ENCODE results near the gene ERI3. TPM values are rescaled to one million over a fixed set of nuclear protein-coding genes. Genes with fewer than 3 reads are reported as not detected.
"Not testable (repeated sequence)": the region's sequence is repeated elsewhere in the genome, so short reads cannot be mapped to it uniquely, and the experiment has no call there.

The ERI3 gene
- total RNA-seq, 1 donor from 2014 or later: 31.0 TPM

- DNase-seq (ENCODE audit: low spot score): peak; percentile 92
- no peaks in the 10 kb centered on the region for H3K9me3 Mint-ChIP-seq
- peaks cover 2% of the 10 kb centered on the region for H3K27me3 Mint-ChIP-seq (ENCODE audit: insufficient read depth, low read depth)
- H3K9ac ChIP-seq: peak within 1 kb of the TSS; percentile 51
- H3K36me3 ChIP-seq: no peaks in the 10 kb centered on the region
- H3K36me3 Mint-ChIP-seq: peaks cover 5% of the 10 kb centered on the region
- peaks cover 7% of the 10 kb centered on the region for H4K20me1 ChIP-seq (ENCODE audit: low read depth)
- H2AFZ ChIP-seq (replicated peaks): peak within 1 kb of the TSS; percentile 93
- peak within 1 kb of the TSS; percentile 81 for H3K4me3 ChIP-seq
- H3K4me2 ChIP-seq: peak within 1 kb of the TSS; percentile 91
- peaks cover 5% of the 10 kb centered on the region for H3K79me2 ChIP-seq (ENCODE audit: low read depth)
- H3K27me3 ChIP-seq: no peaks in the 10 kb centered on the region
- H3K27ac Mint-ChIP-seq: peak within 1 kb of the TSS; percentile 94
- H3F3A ChIP-seq (ENCODE audit: low read depth): peaks cover 14% of the 10 kb centered on the region
- no peaks in the 10 kb centered on the region for H3K9me3 ChIP-seq (ENCODE audit: low read depth)
- peaks cover 5% of the 10 kb centered on the region for H3K4me1 ChIP-seq
- H3K27ac ChIP-seq: no peak within 1 kb of the TSS
- peaks cover 11% of the 10 kb centered on the region for H3K4me1 Mint-ChIP-seq
- peak; percentile 58 for TF ChIP-seq EZH2 (IDR thresholded peaks at IDR 0.05)
- TF ChIP-seq EZH2phosphoT487 (IDR thresholded peaks at IDR 0.05): no peak
- H3K4me3 Mint-ChIP-seq: peak within 1 kb of the TSS; percentile 88
Measured at GRCh38 chr1:44213222-44214112, 141.6 kb downstream of the ERI3 start, which contains the start of gene DMAP1. Gene DMAP1, plus strand, starts transcription at chr1:44213471. Its CDS starts 283 bp downstream, at chr1:44213754.

- Mint-ChIP-seq H3K4me1 (peaks cover 11% of the 10 kb centered on the region), H3K27me3 (ENCODE audit: insufficient read depth, low read depth) (peaks cover 2% of the 10 kb centered on the region), H3K9me3 (no peaks in the 10 kb centered on the region), H3K4me3 (peak overlapping the region; percentile 88), H3K27ac (peak overlapping the region; percentile 94), H3K36me3 (peaks cover 4% of the 10 kb centered on the region)
- H3K4me1 ChIP-seq: peaks cover 5% of the 10 kb centered on the region
- no peaks in the 10 kb centered on the region for H3K36me3 ChIP-seq
- no peak overlapping the region for H3K27ac ChIP-seq
- H4K20me1 ChIP-seq (ENCODE audit: low read depth): peaks cover 7% of the 10 kb centered on the region
- peak overlapping the region; percentile 81 for H3K4me3 ChIP-seq
- no peaks in the 10 kb centered on the region for H3K9me3 ChIP-seq (ENCODE audit: low read depth)
- H3K27me3 ChIP-seq: no peaks in the 10 kb centered on the region
- H3F3A ChIP-seq (ENCODE audit: low read depth): peaks cover 9% of the 10 kb centered on the region
- TF ChIP-seq EZH2 (IDR thresholded peaks at IDR 0.05): no peak
- TF ChIP-seq CTCF (IDR thresholded peaks at IDR 0.05): no peak
- no peak for TF ChIP-seq EZH2phosphoT487 (IDR thresholded peaks at IDR 0.05)
- peaks cover 5% of the 10 kb centered on the region for H3K79me2 ChIP-seq (ENCODE audit: low read depth)
- H3K9ac ChIP-seq: no peak overlapping the region
- H3K4me2 ChIP-seq: peak overlapping the region; percentile 91
- H2AFZ ChIP-seq (replicated peaks): peak overlapping the region; percentile 93
- no peak for DNase-seq (ENCODE audit: low spot score)
Measured at GRCh38 chr1:44212355-44213221, 142.5 kb downstream of the ERI3 start.

- Histone ChIP-seq H3F3A (ENCODE audit: low read depth) (no peaks in the 10 kb centered on the region), H3K79me2 (ENCODE audit: low read depth) (peaks cover 5% of the 10 kb centered on the region), H3K4me3 (no peak overlapping the region), H3K9ac (no peak overlapping the region), H2AFZ (replicated peaks) (no peak overlapping the region), H3K27ac (no peak overlapping the region), H3K4me1 (peaks cover 5% of the 10 kb centered on the region), H3K36me3 (no peaks in the 10 kb centered on the region), H4K20me1 (ENCODE audit: low read depth) (peaks cover 7% of the 10 kb centered on the region), H3K27me3 (no peaks in the 10 kb centered on the region), H3K9me3 (ENCODE audit: low read depth) (no peaks in the 10 kb centered on the region), H3K4me2 (no peak overlapping the region)
- H3K36me3 Mint-ChIP-seq: peaks cover 4% of the 10 kb centered on the region
- TF ChIP-seq EZH2 (IDR thresholded peaks at IDR 0.05): no peak
- peaks cover 2% of the 10 kb centered on the region for H3K27me3 Mint-ChIP-seq (ENCODE audit: insufficient read depth, low read depth)
- H3K4me3 Mint-ChIP-seq: no peak overlapping the region
- peaks cover 11% of the 10 kb centered on the region for H3K4me1 Mint-ChIP-seq
- no peak for DNase-seq (ENCODE audit: low spot score)
- H3K9me3 Mint-ChIP-seq: no peaks in the 10 kb centered on the region
- H3K27ac Mint-ChIP-seq: no peak overlapping the region
Measured at GRCh38 chr1:44210595-44210994, 144.5 kb downstream of the ERI3 start.

GRCh38 chr1:44208226-44208625, 146.8 kb downstream of the ERI3 start:
- Histone ChIP-seq H2AFZ (replicated peaks) (no peak overlapping the region), H3K79me2 (ENCODE audit: low read depth) (no peaks in the 10 kb centered on the region), H3F3A (ENCODE audit: low read depth) (no peaks in the 10 kb centered on the region), H3K9me3 (ENCODE audit: low read depth) (no peaks in the 10 kb centered on the region), H3K4me1 (peaks cover 5% of the 10 kb centered on the region), H3K4me2 (no peak overlapping the region), H4K20me1 (ENCODE audit: low read depth) (no peaks in the 10 kb centered on the region), H3K27me3 (no peaks in the 10 kb centered on the region), H3K9ac (no peak overlapping the region), H3K4me3 (no peak overlapping the region), H3K27ac (no peak overlapping the region), H3K36me3 (no peaks in the 10 kb centered on the region)
- no peak for TF ChIP-seq CTCF (IDR thresholded peaks at IDR 0.05)
- TF ChIP-seq EZH2phosphoT487 (IDR thresholded peaks at IDR 0.05): no peak
- TF ChIP-seq EZH2 (IDR thresholded peaks at IDR 0.05): no peak
- Mint-ChIP-seq H3K4me1 (peaks cover 4% of the 10 kb centered on the region), H3K36me3 (no peaks in the 10 kb centered on the region), H3K4me3 (no peak overlapping the region), H3K27ac (no peak overlapping the region), H3K27me3 (ENCODE audit: insufficient read depth, low read depth) (peaks cover 2% of the 10 kb centered on the region), H3K9me3 (no peaks in the 10 kb centered on the region)
- no peak for DNase-seq (ENCODE audit: low spot score)

GRCh38 chr1:44206545-44206944, 148.5 kb downstream of the ERI3 start:
- DNase-seq (ENCODE audit: low spot score); H3K27me3 Mint-ChIP-seq (ENCODE audit: insufficient read depth, low read depth); H3K4me2 ChIP-seq; H3K27me3 ChIP-seq; H3K36me3 ChIP-seq; H3K79me2 ChIP-seq (ENCODE audit: low read depth); H3K36me3 Mint-ChIP-seq; H4K20me1 ChIP-seq (ENCODE audit: low read depth); H3K27ac Mint-ChIP-seq; H3K9me3 Mint-ChIP-seq; H3K4me3 Mint-ChIP-seq; H3K27ac ChIP-seq; H3K4me1 ChIP-seq; H3K4me1 Mint-ChIP-seq; H3K9ac ChIP-seq; H2AFZ ChIP-seq (replicated peaks); H3K9me3 ChIP-seq (ENCODE audit: low read depth); H3K4me3 ChIP-seq; H3F3A ChIP-seq (ENCODE audit: low read depth): not testable (repeated sequence)
